Upper lobe of left lung (tissue), 6 donors: ENCODE results near the gene ORC1. TPM values are rescaled to one million over a fixed set of nuclear protein-coding genes. Genes with fewer than 3 reads are reported as not detected.

Experiments
- ATAC-seq, 2 donors: fragments of 200-7000 bp; cut with Tn5 transposase; one replicate each; pipeline ENCODE4 v1.9.1; 2022; ENCODE audit warnings: mild to moderate bottlenecking in 2 of 2, moderate library complexity in 2 of 2; ENCODE audit not compliant: low FRiP score in 2 of 2
- DNase-seq, 2 donors: peaks; one replicate each; pipeline ENCODE4 v3.0.0-alpha.2; 2019 to 2020
- H3K27ac ChIP-seq, 4 donors: fragments of 200-600 bp; sonication (generic); one replicate each; pipeline ENCODE4 v1.5.1; 2016 to 2019
- H3K27me3 ChIP-seq, 4 donors: fragments of 200-600 bp; sonication (generic); one replicate each; pipeline ENCODE4 v1.5.1; 2017 to 2019
- H3K36me3 ChIP-seq, 4 donors: fragments of 200-600 bp; sonication (generic); one replicate each; pipeline ENCODE4 v1.5.1; 2016 to 2019
- H3K4me1 ChIP-seq, 4 donors: fragments of 200-600 bp; sonication (generic); one replicate each; pipeline ENCODE4 v1.5.1; 2018 to 2019
- H3K4me3 ChIP-seq, 4 donors: fragments of 200-600 bp; sonication (generic); one replicate each; pipeline ENCODE4 v1.5.1; 2017 to 2019; ENCODE audit warnings: mild to moderate bottlenecking in 2 of 4, moderate library complexity in 1 of 4
- H3K9me3 ChIP-seq, 4 donors: fragments of 200-600 bp; sonication (generic); one replicate each; pipeline ENCODE4 v1.5.1; 2018 to 2019
- EP300 ChIP-seq, 4 donors: sonication (generic); formaldehyde crosslinking; IDR thresholded peaks; one replicate each; pipeline ENCODE4 v1.5.1; 2017; ENCODE audit warnings: antibody characterized with exemption in 4 of 4, control low read depth in 2 of 4
- POLR2A ChIP-seq, 4 donors: fragments of 450-650 bp; IDR thresholded peaks; one replicate each; pipeline ENCODE4 v1.5.1; 2016 to 2017; ENCODE audit warnings: antibody characterized with exemption in 4 of 4, mild to moderate bottlenecking in 2 of 4
- POLR2AphosphoS5 ChIP-seq, 2 donors: sonication (generic); formaldehyde crosslinking; IDR thresholded peaks; one replicate each; pipeline ENCODE4 v1.5.1; 2017; ENCODE audit warnings: antibody characterized with exemption in 2 of 2
- WGBS, 2 donors: methylation state at CpG; one replicate each; pipeline ENCODE4 v1.1.5; 2017 to 2018; 5-methylcytosine and 5-hydroxymethylcytosine counted together
- total RNA-seq, 6 donors: library from RNA; depleted of rRNA in 4 of 6; stranded (reverse); fragments of >200 nt in 4 of 6; gene quantifications; one replicate each; pipeline versions ENCODE4 v1.1.0 to v1.2.1, GENCODE V29; 2016 to 2021
- TF ChIP-seq, protein P1 (sequence below), 6 experiments: fragments of 450-650 bp in 4 of 6; fragments of 200-600 bp in 2 of 6; sonication (generic) in 2 of 6; IDR thresholded peaks; one replicate each; pipeline ENCODE4 v1.5.1; 2016 to 2019; ENCODE audit warnings: antibody characterized with exemption in 6 of 6
- donor health status: DM: no; HTN: no; CAD: no; lungs with moderate emphysema.
- donor health status: DM: no; HTN: yes; CAD: no; lungs with severe emphysema.

The ORC1 gene
- total RNA-seq, 6 donors from 2014 or later, result 0.22 to 1.1 (median 0.96) TPM

DNA sequence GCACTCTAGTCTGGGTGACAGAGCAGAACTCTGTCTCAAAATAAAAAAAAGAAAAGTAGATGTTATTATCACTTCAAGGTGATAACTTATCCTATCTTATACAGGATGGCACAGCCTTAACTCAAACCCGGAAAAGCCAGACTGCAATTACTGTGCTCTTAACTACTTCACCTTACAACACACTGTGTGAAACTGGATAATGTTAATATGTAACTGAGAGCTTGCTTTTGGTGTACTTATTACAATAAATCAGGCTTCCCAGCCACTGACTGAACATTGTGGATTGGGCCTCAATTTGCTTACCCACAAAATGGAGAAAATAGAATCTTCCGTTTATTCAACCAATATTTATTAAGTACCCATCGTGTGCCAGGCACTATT is 1.4 kb downstream of the ORC1 start:
- TF ChIP-seq POLR2AphosphoS5 (IDR thresholded peaks at IDR 0.05) (no peak), EP300 (IDR thresholded peaks at IDR 0.05) (no peak), POLR2A (IDR thresholded peaks at IDR 0.05) (no peak)
- TF ChIP-seq, protein P1, sequence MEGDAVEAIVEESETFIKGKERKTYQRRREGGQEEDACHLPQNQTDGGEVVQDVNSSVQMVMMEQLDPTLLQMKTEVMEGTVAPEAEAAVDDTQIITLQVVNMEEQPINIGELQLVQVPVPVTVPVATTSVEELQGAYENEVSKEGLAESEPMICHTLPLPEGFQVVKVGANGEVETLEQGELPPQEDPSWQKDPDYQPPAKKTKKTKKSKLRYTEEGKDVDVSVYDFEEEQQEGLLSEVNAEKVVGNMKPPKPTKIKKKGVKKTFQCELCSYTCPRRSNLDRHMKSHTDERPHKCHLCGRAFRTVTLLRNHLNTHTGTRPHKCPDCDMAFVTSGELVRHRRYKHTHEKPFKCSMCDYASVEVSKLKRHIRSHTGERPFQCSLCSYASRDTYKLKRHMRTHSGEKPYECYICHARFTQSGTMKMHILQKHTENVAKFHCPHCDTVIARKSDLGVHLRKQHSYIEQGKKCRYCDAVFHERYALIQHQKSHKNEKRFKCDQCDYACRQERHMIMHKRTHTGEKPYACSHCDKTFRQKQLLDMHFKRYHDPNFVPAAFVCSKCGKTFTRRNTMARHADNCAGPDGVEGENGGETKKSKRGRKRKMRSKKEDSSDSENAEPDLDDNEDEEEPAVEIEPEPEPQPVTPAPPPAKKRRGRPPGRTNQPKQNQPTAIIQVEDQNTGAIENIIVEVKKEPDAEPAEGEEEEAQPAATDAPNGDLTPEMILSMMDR (IDR thresholded peaks at IDR 0.05), result no peak
- DNase-seq, result no peak
- H3K9me3 ChIP-seq, result no peaks in the 10 kb centered on the region
- no peaks in the 10 kb centered on the region for H3K27me3 ChIP-seq
- no peak for ATAC-seq
- H3K36me3 ChIP-seq, result peaks cover 0 to 21% (median 4%) of the 10 kb centered on the region in 4 donors
- peaks cover 20 to 27% (median 26%) of the 10 kb centered on the region in 4 donors for H3K4me1 ChIP-seq
- WGBS, 2 donors, result 65 to 67% methylated on average over 3 of the region's 3 CpGs
- H3K27ac ChIP-seq, result no peak overlapping the region
- no peak overlapping the region for H3K4me3 ChIP-seq

DNA sequence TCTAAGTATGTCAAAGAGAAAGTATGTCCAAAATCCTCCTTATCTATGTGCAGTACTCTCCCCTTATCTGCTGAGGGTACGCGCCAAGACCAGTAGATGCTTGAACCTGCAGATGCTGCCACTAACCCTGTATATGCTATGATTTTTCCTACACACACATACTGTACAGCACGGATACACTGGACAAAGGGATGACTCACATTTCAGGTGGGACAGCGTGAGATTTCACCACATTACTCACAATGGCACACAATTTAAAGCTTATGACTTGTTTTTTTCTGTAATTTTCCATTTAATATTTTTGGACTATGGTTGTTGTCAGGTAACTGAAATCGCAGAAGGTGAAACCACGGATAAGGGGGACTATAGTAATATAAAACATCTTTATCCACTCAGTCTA is 4.1 kb downstream of the ORC1 start:
- Histone ChIP-seq H3K27me3 (no peaks in the 10 kb centered on the region), H3K9me3 (no peaks in the 10 kb centered on the region), H3K36me3 (no peaks in the 10 kb centered on the region), H3K4me3 (no peak overlapping the region), H3K27ac (no peak overlapping the region), H3K4me1 (peaks cover 7 to 14% (median 10%) of the 10 kb centered on the region in 4 donors)
- WGBS, 2 donors, result 96 to 100% methylated on average over 6 of the region's 6 CpGs
- ATAC-seq, result no peak
- TF ChIP-seq EP300 (IDR thresholded peaks at IDR 0.05) (no peak), POLR2A (IDR thresholded peaks at IDR 0.05) (no peak), POLR2AphosphoS5 (IDR thresholded peaks at IDR 0.05) (no peak)
- TF ChIP-seq, protein P1 (IDR thresholded peaks at IDR 0.05), result no peak
- no peak for DNase-seq

DNA sequence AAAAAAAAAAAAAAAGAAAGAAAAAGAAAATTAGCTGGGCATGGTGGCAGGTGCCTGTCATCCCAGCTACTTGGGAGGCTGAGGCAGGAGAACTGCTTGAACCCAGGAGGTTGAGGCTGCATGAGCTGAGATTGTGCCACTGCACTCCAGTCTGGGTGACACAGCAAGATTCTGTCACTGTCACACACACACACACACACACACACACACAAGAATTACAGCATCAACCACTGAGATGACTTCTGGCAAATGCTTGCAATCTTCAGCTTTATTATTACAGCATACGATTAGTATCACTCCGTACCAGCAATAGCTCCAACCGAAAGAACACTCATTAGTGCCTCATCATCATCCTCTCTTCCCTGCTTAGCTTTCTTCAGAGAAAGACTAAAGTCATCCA is 4.6 kb downstream of the ORC1 start:
- no peaks in the 10 kb centered on the region for H3K27me3 ChIP-seq
- no peak overlapping the region for H3K4me3 ChIP-seq
- 94 to 96% methylated on average over 3 of the region's 3 CpGs for WGBS, 2 donors
- H3K27ac ChIP-seq, result no peak overlapping the region
- TF ChIP-seq POLR2A (IDR thresholded peaks at IDR 0.05), result no peak
- TF ChIP-seq POLR2AphosphoS5 (IDR thresholded peaks at IDR 0.05), result no peak
- TF ChIP-seq, protein P1 (IDR thresholded peaks at IDR 0.05), result no peak
- TF ChIP-seq EP300 (IDR thresholded peaks at IDR 0.05), result no peak
- no peaks in the 10 kb centered on the region for H3K36me3 ChIP-seq
- ATAC-seq (no peak), DNase-seq (no peak)
- H3K4me1 ChIP-seq, result peaks cover 7 to 12% (median 8%) of the 10 kb centered on the region in 4 donors
- no peaks in the 10 kb centered on the region for H3K9me3 ChIP-seq

DNA sequence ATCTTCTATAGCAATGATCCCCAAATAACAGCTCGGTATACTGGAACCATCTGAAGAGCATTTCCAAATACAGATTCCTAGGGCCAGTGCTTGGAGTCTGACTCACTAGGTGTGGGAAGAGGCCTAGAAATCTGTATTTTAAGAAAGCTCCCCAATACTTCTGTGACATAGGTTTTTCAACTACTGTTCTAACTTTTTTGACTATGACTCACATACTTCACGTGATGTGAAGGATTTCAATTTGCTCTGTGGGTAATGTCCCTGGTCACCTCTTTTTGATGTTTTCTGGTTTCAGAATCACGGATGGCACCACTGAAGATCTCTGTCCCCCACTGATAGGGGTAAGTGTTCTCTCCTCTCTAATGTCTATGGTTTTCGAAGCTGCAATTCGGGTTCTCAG is 11.0 kb downstream of the ORC1 start:
- H3K27ac ChIP-seq, result no peak overlapping the region
- no peaks in the 10 kb centered on the region for H3K9me3 ChIP-seq
- TF ChIP-seq, protein P1 (IDR thresholded peaks at IDR 0.05), result no peak
- TF ChIP-seq EP300 (IDR thresholded peaks at IDR 0.05), result no peak
- no peak for TF ChIP-seq POLR2AphosphoS5 (IDR thresholded peaks at IDR 0.05)
- TF ChIP-seq POLR2A (IDR thresholded peaks at IDR 0.05), result no peak
- WGBS, 2 donors, result 87 to 98% methylated on average over 5 of the region's 5 CpGs
- H3K36me3 ChIP-seq, result no peaks in the 10 kb centered on the region
- DNase-seq, result no peak
- no peak for ATAC-seq
- H3K27me3 ChIP-seq, result no peaks in the 10 kb centered on the region
- no peaks in the 10 kb centered on the region for H3K4me1 ChIP-seq
- H3K4me3 ChIP-seq, result no peak overlapping the region

DNA sequence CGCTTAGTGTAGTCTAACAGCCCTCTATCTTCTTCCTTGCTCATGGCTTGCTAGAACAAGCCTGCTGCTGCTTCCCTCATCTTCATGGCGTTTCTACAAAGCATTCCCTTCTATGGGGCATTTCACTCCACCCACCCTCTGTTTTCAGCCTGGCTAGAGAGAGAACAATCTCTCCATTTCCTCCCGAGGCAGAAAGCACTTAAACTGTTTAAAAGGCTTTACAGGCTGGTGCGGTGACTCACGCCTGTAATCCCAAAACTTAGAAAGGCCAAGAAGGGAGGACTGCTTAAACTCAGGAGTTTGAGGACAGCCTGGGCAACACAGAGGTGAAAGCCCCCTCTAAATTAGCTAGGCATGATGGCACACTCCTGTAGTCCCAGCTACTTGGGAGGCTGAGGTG is 17.8 kb downstream of the ORC1 start:
- TF ChIP-seq POLR2AphosphoS5 (IDR thresholded peaks at IDR 0.05), result no peak
- TF ChIP-seq, protein P1 (IDR thresholded peaks at IDR 0.05), result no peak
- TF ChIP-seq POLR2A (IDR thresholded peaks at IDR 0.05), result no peak
- no peak for TF ChIP-seq EP300 (IDR thresholded peaks at IDR 0.05)
- Histone ChIP-seq H3K9me3 (no peaks in the 10 kb centered on the region), H3K4me1 (no peaks in the 10 kb centered on the region), H3K27me3 (no peaks in the 10 kb centered on the region), H3K4me3 (no peak overlapping the region), H3K36me3 (no peaks in the 10 kb centered on the region), H3K27ac (no peak overlapping the region)
- no peak for ATAC-seq
- 85 to 87% methylated on average over 5 of the region's 5 CpGs for WGBS, 2 donors
- no peak for DNase-seq
